ENCODE measurements around the gene PTPN22. TPM values are rescaled to one million over a fixed set of nuclear protein-coding genes. Genes with fewer than 3 reads are reported as not detected.

The PTPN22 gene
- total RNA-seq, 1 experiment from 2014 or later = not detected

Other genes starting within 250 kb of the PTPN22 start
- 11.7 and 16.7 TPM in 2 replicates for gene PHTF1, start 112.2 kb downstream of the PTPN22 start, total RNA-seq (2014; rRNA removed; shearing (Covaris generic))
- 4.0 and 4.2 TPM in 2 replicates for gene RSBN1, start 59.2 kb downstream of the PTPN22 start, total RNA-seq (2014; rRNA removed; shearing (Covaris generic))
- gene BCL2L15, start 15.9 kb upstream of the PTPN22 start, total RNA-seq (2014; rRNA removed; shearing (Covaris generic)) = 18.2 and 23.4 TPM in 2 replicates
- gene AP4B1, start 33.1 kb upstream of the PTPN22 start, total RNA-seq (2014; rRNA removed; shearing (Covaris generic)) = 6.7 and 12.5 TPM in 2 replicates
- gene DCLRE1B, start 33.6 kb upstream of the PTPN22 start, total RNA-seq (2014; rRNA removed; shearing (Covaris generic)) = 6.2 and 7.3 TPM in 2 replicates
- 18.9 and 19.4 TPM in 2 replicates for gene HIPK1, start 57.6 kb upstream of the PTPN22 start, total RNA-seq (2014; rRNA removed; shearing (Covaris generic))
- gene OLFML3, start 107.8 kb upstream of the PTPN22 start, total RNA-seq (2014; rRNA removed; shearing (Covaris generic)) = 0.03 TPM in 1 of 2 replicates, not detected in the other